Esophagus squamous epithelium (tissue), 4 donors: Measurements from ENCODE around the gene DVL1.

Source experiments
- POLR2A ChIP-seq, 4 donors: fragments of 450-650 bp; IDR thresholded peaks; one replicate each; pipeline ENCODE4 v1.6.1; 2017; ENCODE audit warnings: antibody characterized with exemption in 4 of 4, mild to moderate bottlenecking in 4 of 4, moderate library complexity in 3 of 4
- TF ChIP-seq, protein P1 (sequence below), 6 experiments: fragments of 450-650 bp in 4 of 6; fragments of 200-600 bp in 2 of 6; sonication (generic) in 2 of 6; IDR thresholded peaks; one replicate each; pipeline ENCODE4 v1.5.1; 2016 to 2019; ENCODE audit warnings: antibody characterized with exemption in 6 of 6, mild to moderate bottlenecking in 4 of 6, moderate library complexity in 4 of 6

DNA sequence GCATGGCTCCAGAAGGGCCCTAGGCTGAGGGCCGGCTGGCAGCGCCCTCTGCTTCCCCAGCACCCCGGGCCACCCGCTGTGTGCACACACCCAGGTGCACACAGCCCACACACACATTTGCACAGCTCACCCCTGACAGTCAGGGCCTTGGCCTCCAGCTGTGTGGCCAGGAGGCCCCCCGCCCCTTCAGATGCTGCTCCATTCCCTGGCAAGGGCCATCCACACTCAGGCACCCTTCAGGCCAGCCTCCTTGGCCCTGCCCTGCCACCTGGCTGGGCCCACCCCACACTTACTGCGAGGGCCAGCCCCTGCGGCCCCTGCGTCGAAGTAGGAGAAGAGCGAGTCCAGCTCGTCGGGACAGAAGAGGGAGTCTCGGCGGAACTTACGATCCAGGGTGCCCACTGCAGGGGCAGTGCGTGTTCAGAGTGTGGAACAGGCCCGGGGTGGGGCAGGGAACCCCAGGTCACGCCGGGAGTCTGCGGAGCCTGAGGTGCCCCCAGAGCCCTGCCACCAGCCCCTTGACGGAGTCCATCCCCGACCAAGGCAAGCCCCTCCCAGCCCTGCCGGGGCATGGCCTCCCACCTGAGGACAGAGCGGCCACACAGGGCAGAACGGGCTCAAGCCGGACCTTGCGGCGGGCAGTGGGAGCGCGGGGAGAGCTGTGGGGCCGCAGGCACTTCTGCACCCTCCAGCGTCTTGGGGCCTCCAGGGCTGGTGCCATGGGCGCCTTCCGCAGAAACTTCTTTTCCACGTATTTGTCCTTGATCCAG, 53.9 kb downstream of the DVL1 start:
- TF ChIP-seq, protein P1, sequence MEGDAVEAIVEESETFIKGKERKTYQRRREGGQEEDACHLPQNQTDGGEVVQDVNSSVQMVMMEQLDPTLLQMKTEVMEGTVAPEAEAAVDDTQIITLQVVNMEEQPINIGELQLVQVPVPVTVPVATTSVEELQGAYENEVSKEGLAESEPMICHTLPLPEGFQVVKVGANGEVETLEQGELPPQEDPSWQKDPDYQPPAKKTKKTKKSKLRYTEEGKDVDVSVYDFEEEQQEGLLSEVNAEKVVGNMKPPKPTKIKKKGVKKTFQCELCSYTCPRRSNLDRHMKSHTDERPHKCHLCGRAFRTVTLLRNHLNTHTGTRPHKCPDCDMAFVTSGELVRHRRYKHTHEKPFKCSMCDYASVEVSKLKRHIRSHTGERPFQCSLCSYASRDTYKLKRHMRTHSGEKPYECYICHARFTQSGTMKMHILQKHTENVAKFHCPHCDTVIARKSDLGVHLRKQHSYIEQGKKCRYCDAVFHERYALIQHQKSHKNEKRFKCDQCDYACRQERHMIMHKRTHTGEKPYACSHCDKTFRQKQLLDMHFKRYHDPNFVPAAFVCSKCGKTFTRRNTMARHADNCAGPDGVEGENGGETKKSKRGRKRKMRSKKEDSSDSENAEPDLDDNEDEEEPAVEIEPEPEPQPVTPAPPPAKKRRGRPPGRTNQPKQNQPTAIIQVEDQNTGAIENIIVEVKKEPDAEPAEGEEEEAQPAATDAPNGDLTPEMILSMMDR (IDR thresholded peaks at IDR 0.05): no peak
- TF ChIP-seq POLR2A (IDR thresholded peaks at IDR 0.05): no peak
